IMR-90 (cell line): ENCODE results near the gene NEMP1. TPM values are rescaled to one million over a fixed set of nuclear protein-coding genes. Genes with fewer than 3 reads are reported as not detected.

Experiments
- ATAC-seq: fragments of 200-7000 bp; cut with Tn5 transposase; 2 replicates; pipeline ENCODE4 v1.9.1; 2020; ENCODE audit warnings: low read depth, mild to moderate bottlenecking, moderate library complexity
- BruUV-seq: library from RNA; stranded (reverse); fragments of 400-500 nt; replicated peaks from 2 replicates; lab custom pipeline; 2021; lab: Mats Ljungman, UMichigan
- CTCF ChIA-PET: fragments of 300-600 bp; formaldehyde crosslinking; extraction: SDS; loops from one replicate; lab custom pipeline; 2021; ENCODE audit warnings: antibody characterized with exemption; lab: Yijun Ruan, JAX
- POLR2A ChIA-PET: fragments of 300-600 bp; sonication (Branson Sonifier 250); formaldehyde crosslinking; loops from one replicate; lab custom pipeline; 2022; ENCODE audit warnings: antibody characterized with exemption; ENCODE audit not compliant: unreplicated experiment; lab: Charles Lee
- DNase-seq: peaks from one replicate; pipeline ENCODE4 v3.0.0; 2013
- H2AFZ ChIP-seq: replicated peaks from 2 replicates; pipeline ENCODE3; 2013; ENCODE audit warnings: low read length, mild to moderate bottlenecking; ENCODE audit not compliant: poor library complexity
- H2AK5ac ChIP-seq: 2 replicates; pipeline ENCODE4 v1.6.1; 2013; ENCODE audit warnings: low read depth, low read length, inconsistent platforms
- H2AK9ac ChIP-seq: replicated peaks from 2 replicates; pipeline ENCODE3; 2013; ENCODE audit warnings: mild to moderate bottlenecking, low read depth, low read length, moderate library complexity; ENCODE audit not compliant: poor library complexity
- H2BK120ac ChIP-seq: 2 replicates; pipeline ENCODE4 v1.6.1; 2013; ENCODE audit warnings: low read depth, low read length, inconsistent platforms
- H2BK15ac ChIP-seq: 3 replicates; pipeline ENCODE4 v1.6.1; 2013; ENCODE audit warnings: low read depth, low read length, inconsistent platforms
- H2BK20ac ChIP-seq: 2 replicates; pipeline ENCODE4 v1.6.1; 2013; ENCODE audit warnings: low read depth, mild to moderate bottlenecking, inconsistent platforms, low read length, moderate library complexity
- H2BK5ac ChIP-seq: 2 replicates; pipeline ENCODE4 v1.6.1; 2013; ENCODE audit warnings: mild to moderate bottlenecking, low read depth, low read length, inconsistent platforms; ENCODE audit not compliant: poor library complexity, severe bottlenecking
- H3K14ac ChIP-seq: replicated peaks from 2 replicates; pipeline ENCODE4 v1.6.1; 2013; ENCODE audit warnings: low read depth, low read length, inconsistent platforms
- H3K18ac ChIP-seq: 2 replicates; pipeline ENCODE4 v1.6.1; 2013; ENCODE audit warnings: low read depth, low read length, control low read depth
- H3K23ac ChIP-seq: 2 replicates; pipeline ENCODE4 v1.6.1; 2013; ENCODE audit warnings: low read depth, low read length, inconsistent platforms
- H3K27ac ChIP-seq: 2 replicates; pipeline ENCODE4 v1.5.1; 2013; ENCODE audit warnings: mild to moderate bottlenecking, control low read depth, low read length; ENCODE audit not compliant: insufficient read depth
- H3K27me3 ChIP-seq: 2 replicates; pipeline ENCODE4 v1.6.1; 2013; ENCODE audit warnings: low read length; ENCODE audit not compliant: control insufficient read depth, insufficient read depth
- H3K36me3 ChIP-seq: 2 replicates; pipeline ENCODE4 v1.6.1; 2013; ENCODE audit warnings: low read length, mixed read lengths; ENCODE audit not compliant: control insufficient read depth, insufficient read depth
- H3K4ac ChIP-seq: 2 replicates; pipeline ENCODE4 v1.6.1; 2013; ENCODE audit warnings: low read depth, low read length, inconsistent platforms
- H3K4me1 ChIP-seq: 2 replicates; pipeline ENCODE4 v1.6.1; 2013; ENCODE audit warnings: low read length, mixed read lengths; ENCODE audit not compliant: control insufficient read depth, insufficient read depth
- H3K4me2 ChIP-seq: 2 replicates; pipeline ENCODE4 v1.6.1; 2013; ENCODE audit warnings: low read depth, mild to moderate bottlenecking, control low read depth, low read length, moderate library complexity
- H3K4me3 ChIP-seq: 2 replicates; pipeline ENCODE4 v1.5.1; 2013; ENCODE audit warnings: low read depth, mild to moderate bottlenecking, control low read depth, low read length, moderate library complexity; ENCODE audit not compliant: insufficient read depth
- H3K56ac ChIP-seq: 2 replicates; pipeline ENCODE4 v1.6.1; 2013; ENCODE audit warnings: low read length, inconsistent platforms; ENCODE audit not compliant: insufficient read depth; ENCODE audit errors: extremely low read depth
- H3K79me1 ChIP-seq, 2 experiments: 2 replicates each; pipeline ENCODE4 v1.6.1; 2013; ENCODE audit warnings: low read length in 2 of 2, inconsistent platforms in 1 of 2, low read depth in 1 of 2
- H3K9ac ChIP-seq: 2 replicates; pipeline ENCODE4 v1.6.1; 2013; ENCODE audit warnings: low read depth, low read length, control low read depth
- H3K9me1 ChIP-seq: 2 replicates; pipeline ENCODE4 v1.6.1; 2013; ENCODE audit warnings: low read length, inconsistent platforms; ENCODE audit not compliant: insufficient read depth
- H3K9me3 ChIP-seq: 2 replicates; pipeline ENCODE4 v1.6.1; 2013; ENCODE audit warnings: low read length; ENCODE audit not compliant: control insufficient read depth, insufficient read depth
- H4K20me1 ChIP-seq: 2 replicates; pipeline ENCODE4 v1.6.1; 2013; ENCODE audit warnings: low read length, inconsistent platforms; ENCODE audit not compliant: insufficient read depth
- H4K5ac ChIP-seq: 2 replicates; pipeline ENCODE4 v1.6.1; 2013; ENCODE audit warnings: mild to moderate bottlenecking, low read depth, low read length, control low read depth
- H4K8ac ChIP-seq, 2 experiments: 2 replicates each; pipeline ENCODE4 v1.6.1; 2013; ENCODE audit warnings: low read depth in 2 of 2, low read length in 2 of 2, control low read depth in 1 of 2, inconsistent platforms in 1 of 2
- H4K91ac ChIP-seq: 2 replicates; pipeline ENCODE4 v1.6.1; 2013; ENCODE audit warnings: low read depth, low read length, inconsistent platforms; ENCODE audit not compliant: insufficient read depth
- BHLHE40 ChIP-seq: fragments of 150-350 bp; IDR thresholded peaks from 2 replicates; pipeline ENCODE4 v1.6.1; 2016; ENCODE audit warnings: mild to moderate bottlenecking, low read depth, low read length
- CEBPB ChIP-seq: IDR thresholded peaks from 2 replicates; pipeline ENCODE4 v1.6.1; 2012; ENCODE audit warnings: low read depth, low read length, improper control_type of control experiment
- CHD1 ChIP-seq: IDR thresholded peaks from 2 replicates; pipeline ENCODE4 v1.6.1; 2012; ENCODE audit warnings: low read depth, low read length, improper control_type of control experiment
- CTCF ChIP-seq: conservative IDR thresholded peaks from 2 replicates; pipeline ENCODE4 v1.5.1; 2012; ENCODE audit warnings: mild to moderate bottlenecking, low read depth, low read length, improper control_type of control experiment
- ELK1 ChIP-seq: fragments of 150-350 bp; IDR thresholded peaks from 2 replicates; pipeline ENCODE4 v1.6.1; 2016; ENCODE audit warnings: low read depth, mild to moderate bottlenecking, low read length, moderate library complexity, borderline replicate concordance
- FOS ChIP-seq: fragments of 150-350 bp; IDR thresholded peaks from 2 replicates; pipeline ENCODE4 v1.6.1; 2016; ENCODE audit warnings: low read depth, low read length
- MAFK ChIP-seq: IDR thresholded peaks from 2 replicates; pipeline ENCODE4 v1.6.1; 2012; ENCODE audit warnings: low read depth, low read length, improper control_type of control experiment
- MAZ ChIP-seq: IDR thresholded peaks from 2 replicates; pipeline ENCODE4 v1.6.1; 2012; ENCODE audit warnings: low read depth, mild to moderate bottlenecking, low read length, improper control_type of control experiment, moderate library complexity, borderline replicate concordance
- MXI1 ChIP-seq: IDR thresholded peaks from 2 replicates; pipeline ENCODE4 v1.6.1; 2012; ENCODE audit warnings: low read depth, mild to moderate bottlenecking, low read length, moderate library complexity, borderline replicate concordance
- NFE2L2 ChIP-seq: fragments of 150-350 bp; IDR thresholded peaks from 2 replicates; pipeline ENCODE4 v1.6.1; 2016; ENCODE audit warnings: low read depth, mild to moderate bottlenecking, low read length
- RAD21 ChIP-seq: IDR thresholded peaks from 2 replicates; pipeline ENCODE4 v1.6.1; 2012; ENCODE audit warnings: low read length, improper control_type of control experiment
- RCOR1 ChIP-seq: IDR thresholded peaks from 2 replicates; pipeline ENCODE4 v1.6.1; 2012; ENCODE audit warnings: mild to moderate bottlenecking, low read length, improper control_type of control experiment; ENCODE audit not compliant: insufficient replicate concordance
- USF2 ChIP-seq: fragments of 150-350 bp; IDR thresholded peaks from 2 replicates; pipeline ENCODE4 v1.6.1; 2017; ENCODE audit warnings: mild to moderate bottlenecking, antibody characterized with exemption, low read length, low read depth
- WGBS, 2 experiments: methylation state at CpG; one replicate each; pipeline versions ENCODE4 v1.1.5 to v1.1.7; 2013; ENCODE audit warnings: missing lambda C conversion rate in 2 of 2; ENCODE audit not compliant: insufficient read length in 1 of 2; ENCODE audit errors: extremely low coverage in 2 of 2; 5-methylcytosine and 5-hydroxymethylcytosine counted together
- dilution Hi-C: fragments of 300-500 bp; cut with HindIII; formaldehyde crosslinking; loops from one replicate; pipeline ENCODE4 v1.14.3; 2018; ENCODE audit warnings: low sequenced_read_pairs; ENCODE audit not compliant: unreplicated experiment
- in situ Hi-C: fragments of 300-500 bp; cut with MboI; formaldehyde crosslinking; loops from 3 replicates; pipeline ENCODE4 v1.14.3; 2019; ENCODE audit warnings: low sequenced_read_pairs, inconsistent platforms, mixed read lengths
- intact Hi-C: fragments of 100-400 bp; cut with micrococcal nuclease; formaldehyde crosslinking; loops from 2 replicates; pipeline ENCODE4 v1.10.0; 2022
- polyA plus RNA-seq, 3 experiments: library from polyadenylated mRNA; depleted of rRNA; stranded (reverse); fragments of >200 nt; gene quantifications; 2 replicates each; pipeline ENCODE4 v1.2.3, GENCODE V29; 2012; ENCODE audit warnings: low replicate concordance in 1 of 3
- total RNA-seq: library from RNA; depleted of rRNA; stranded (reverse); fragments of >200 nt; gene quantifications from 2 replicates; pipeline ENCODE4 v1.2.3, GENCODE V29; 2012

Gene NEMP1
- total and polyA plus RNA-seq, 2 of the 4 experiments (the other 2 are of a cell fraction): 8.9 to 10.9 TPM

- Histone ChIP-seq H3K36me3 (no peaks in the 10 kb centered on the region), H3K18ac (no peak overlapping the region), H2BK20ac (no peak overlapping the region), H3K56ac (no peak overlapping the region), H3K4ac (no peak overlapping the region), H3K27ac (no peak overlapping the region), H4K20me1 (no peaks in the 10 kb centered on the region), H3K14ac (no peak overlapping the region), H4K8ac (no peak overlapping the region), H3K9me1 (no peaks in the 10 kb centered on the region), H4K91ac (no peak overlapping the region), H2AK9ac (no peak overlapping the region), H3K27me3 (peaks cover 61% of the 10 kb centered on the region), H2BK120ac (no peak overlapping the region), H4K5ac (no peak overlapping the region), H2BK5ac (no peak overlapping the region), H3K23ac (no peak overlapping the region), H2AK5ac (no peak overlapping the region), H3K4me3 (no peak overlapping the region), H3K79me1 (no peaks in the 10 kb centered on the region), H3K9me3 (no peaks in the 10 kb centered on the region), H2BK15ac (no peak overlapping the region), H3K4me2 (no peak overlapping the region), H2AFZ (no peak overlapping the region), H3K9ac (no peak overlapping the region), H3K4me1 (no peaks in the 10 kb centered on the region)
- in situ Hi-C loops: no loop called here
- intact Hi-C loops: no loop called here
- ATAC-seq (no peak), DNase-seq (no peak)
- no TSS peak for BruUV-seq
- ChIA-PET CTCF (no interaction called here), POLR2A (no interaction called here)
- WGBS, 2 experiments: 14% methylated on average over 1 of the region's 5 CpGs; no CpG with 5 or more reads in 1 of the 2 experiments
- dilution Hi-C loops: no loop called here
- TF ChIP-seq RAD21 (no peak), CHD1 (no peak), USF2 (no peak), MXI1 (no peak), FOS (no peak), NFE2L2 (no peak), BHLHE40 (no peak), MAZ (no peak), CTCF (no peak), CEBPB (no peak), MAFK (no peak), RCOR1 (no peak), ELK1 (no peak)
Observed at GRCh38 chr12:57027805-57028153, 50.8 kb downstream of the NEMP1 start.
